HepG2 (cell line): Measurements from ENCODE around the gene PPP1R13L. TPM values are rescaled to one million over a fixed set of nuclear protein-coding genes. Genes with fewer than 3 reads are reported as not detected.

Experiments
- CBX1 ChIP-seq: IDR thresholded peaks from one replicate; pipeline ENCODE4 v1.6.1; 2016; ENCODE audit warnings: antibody characterized with exemption, low read depth
- FLYWCH1 ChIP-seq: sonication (generic); formaldehyde crosslinking; IDR thresholded peaks from 2 replicates; pipeline ENCODE4 v1.8.1; 2023; ENCODE audit warnings: mild to moderate bottlenecking, missing genetic modification reagents
- GATAD2A ChIP-seq: IDR thresholded peaks from 2 replicates; pipeline ENCODE4 v1.6.1; 2016
- JUND ChIP-seq: sonication (generic); formaldehyde crosslinking; IDR thresholded peaks from 2 replicates; pipeline ENCODE4 v1.8.0; 2022; ENCODE audit warnings: mild to moderate bottlenecking, missing genetic modification reagents
- MED13 ChIP-seq: sonication (generic); formaldehyde crosslinking; IDR thresholded peaks from 2 replicates; pipeline ENCODE4 v1.5.0; 2020; ENCODE audit warnings: missing genetic modification reagents
- NBN ChIP-seq: fragments of 450-650 bp; conservative IDR thresholded peaks from 2 replicates; pipeline ENCODE4 v1.6.1; 2017
- NFKB2 ChIP-seq: sonication (generic); formaldehyde crosslinking; IDR thresholded peaks from 2 replicates; pipeline ENCODE4 v1.4.0; 2020; ENCODE audit warnings: missing genetic modification reagents, borderline replicate concordance
- PHF20 ChIP-seq: sonication (generic); formaldehyde crosslinking; IDR thresholded peaks from 2 replicates; pipeline ENCODE4 v1.5.0; 2020; ENCODE audit warnings: mild to moderate bottlenecking, missing genetic modification reagents
- PHF5A ChIP-seq: IDR thresholded peaks from one replicate; pipeline ENCODE4 v1.6.1; 2018; ENCODE audit warnings: low read depth, missing genetic modification reagents; ENCODE audit not compliant: unreplicated experiment
- PHF8 ChIP-seq: sonication (generic); formaldehyde crosslinking; IDR thresholded peaks from 2 replicates; pipeline ENCODE4 v1.5.0; 2020; ENCODE audit warnings: missing genetic modification reagents
- PITX1 ChIP-seq: sonication (generic); formaldehyde crosslinking; IDR thresholded peaks from 2 replicates; pipeline ENCODE4 v1.5.1; 2020; ENCODE audit warnings: mild to moderate bottlenecking, missing genetic modification reagents
- RBM39 ChIP-seq: fragments of 200-400 bp; formaldehyde crosslinking; IDR thresholded peaks from one replicate; pipeline ENCODE4 v1.6.1; 2018; ENCODE audit warnings: antibody characterized with exemption, mild to moderate bottlenecking, low read depth, low read length; ENCODE audit not compliant: poor library complexity, severe bottlenecking
- SMARCC2 ChIP-seq: fragments of 450-650 bp; IDR thresholded peaks from 2 replicates; pipeline ENCODE4 v1.6.1; 2017; ENCODE audit warnings: antibody characterized with exemption, mild to moderate bottlenecking
- SYNCRIP ChIP-seq: fragments of 200-400 bp; formaldehyde crosslinking; IDR thresholded peaks from 2 replicates; pipeline ENCODE4 v1.6.1; 2018; ENCODE audit warnings: mild to moderate bottlenecking, low read depth, low read length; ENCODE audit not compliant: insufficient read depth
- TAF15 ChIP-seq: fragments of 200-400 bp; formaldehyde crosslinking; IDR thresholded peaks from one replicate; pipeline ENCODE4 v1.6.1; 2018; ENCODE audit warnings: mild to moderate bottlenecking, low read depth, low read length; ENCODE audit not compliant: poor library complexity, severe bottlenecking
- YY1 ChIP-seq: IDR thresholded peaks from 2 replicates; pipeline ENCODE4 v1.6.1; 2011; ENCODE audit warnings: low read length, low read depth, moderate library complexity, mild to moderate bottlenecking; ENCODE audit not compliant: insufficient read depth, insufficient replicate concordance
- ZNF256 ChIP-seq: sonication (generic); formaldehyde crosslinking; conservative IDR thresholded peaks from 2 replicates; pipeline ENCODE4 v1.4.0; 2020; ENCODE audit warnings: missing genetic modification reagents
- ZNF263 ChIP-seq: sonication (generic); formaldehyde crosslinking; IDR thresholded peaks from 2 replicates; pipeline ENCODE4 v1.4.0; 2020; ENCODE audit warnings: missing genetic modification reagents
- ZNF3 ChIP-seq: IDR thresholded peaks from 2 replicates; pipeline ENCODE4 v1.7.0; 2017; ENCODE audit warnings: inconsistent platforms
- ZNF567 ChIP-seq: sonication (generic); formaldehyde crosslinking; IDR thresholded peaks from 2 replicates; pipeline ENCODE4 v1.8.1; 2023; ENCODE audit warnings: mild to moderate bottlenecking, missing genetic modification reagents, borderline replicate concordance
- ZZZ3 ChIP-seq: sonication (generic); formaldehyde crosslinking; IDR thresholded peaks from 2 replicates; pipeline ENCODE4 v1.4.0; 2020; ENCODE audit warnings: missing genetic modification reagents, mild to moderate bottlenecking, borderline replicate concordance
- polyA plus RNA-seq, 8 experiments: library from polyadenylated mRNA; depleted of rRNA in 3 of 8; stranded (reverse) in 7 of 8; unstranded in 1 of 8; fragments of >200 nt; fragmentation: Illumina TruSeq in 4 of 8; extraction: Trizol in 4 of 8; gene quantifications; 2 replicates each; pipeline versions ENCODE4 v1.2.1 to v1.2.3, GENCODE V29; 2011 to 2016; ENCODE audit warnings: low read depth in 4 of 8, missing spikeins in 1 of 8, mixed read lengths in 1 of 8; ENCODE audit not compliant: insufficient read depth in 1 of 8
- total RNA-seq, 5 experiments: library from RNA; depleted of rRNA; stranded (reverse); fragments of >200 nt; fragmentation: Illumina TruSeq; extraction: Trizol; gene quantifications; 2 replicates each; pipeline ENCODE4 v1.2.3, GENCODE V29; 2016; ENCODE audit warnings: low read depth in 1 of 5
- TF ChIP-seq, protein P1 (sequence below): IDR thresholded peaks from 2 replicates; pipeline ENCODE4 v1.6.1; 2016; ENCODE audit warnings: low read depth, borderline replicate concordance
- TF ChIP-seq, protein P2 (sequence below): sonication (generic); formaldehyde crosslinking; IDR thresholded peaks from 2 replicates; pipeline ENCODE4 v1.4.0; 2020; ENCODE audit warnings: missing genetic modification reagents, mild to moderate bottlenecking, borderline replicate concordance
- TF ChIP-seq, protein P3 (sequence below): sonication (generic); formaldehyde crosslinking; IDR thresholded peaks from 2 replicates; pipeline ENCODE4 v1.5.0; 2020; ENCODE audit warnings: missing genetic modification reagents
- TF ChIP-seq, protein P4 (sequence below): sonication (generic); formaldehyde crosslinking; IDR thresholded peaks from 2 replicates; pipeline ENCODE4 v1.8.1; 2022; ENCODE audit warnings: low read depth, mild to moderate bottlenecking, missing genetic modification reagents

The PPP1R13L gene
- total and polyA plus RNA-seq, 2 of the 13 experiments (the other 11 are each of a cell fraction or from before 2014, with no cell fraction given): 1.3 to 6.6 TPM

DNA sequence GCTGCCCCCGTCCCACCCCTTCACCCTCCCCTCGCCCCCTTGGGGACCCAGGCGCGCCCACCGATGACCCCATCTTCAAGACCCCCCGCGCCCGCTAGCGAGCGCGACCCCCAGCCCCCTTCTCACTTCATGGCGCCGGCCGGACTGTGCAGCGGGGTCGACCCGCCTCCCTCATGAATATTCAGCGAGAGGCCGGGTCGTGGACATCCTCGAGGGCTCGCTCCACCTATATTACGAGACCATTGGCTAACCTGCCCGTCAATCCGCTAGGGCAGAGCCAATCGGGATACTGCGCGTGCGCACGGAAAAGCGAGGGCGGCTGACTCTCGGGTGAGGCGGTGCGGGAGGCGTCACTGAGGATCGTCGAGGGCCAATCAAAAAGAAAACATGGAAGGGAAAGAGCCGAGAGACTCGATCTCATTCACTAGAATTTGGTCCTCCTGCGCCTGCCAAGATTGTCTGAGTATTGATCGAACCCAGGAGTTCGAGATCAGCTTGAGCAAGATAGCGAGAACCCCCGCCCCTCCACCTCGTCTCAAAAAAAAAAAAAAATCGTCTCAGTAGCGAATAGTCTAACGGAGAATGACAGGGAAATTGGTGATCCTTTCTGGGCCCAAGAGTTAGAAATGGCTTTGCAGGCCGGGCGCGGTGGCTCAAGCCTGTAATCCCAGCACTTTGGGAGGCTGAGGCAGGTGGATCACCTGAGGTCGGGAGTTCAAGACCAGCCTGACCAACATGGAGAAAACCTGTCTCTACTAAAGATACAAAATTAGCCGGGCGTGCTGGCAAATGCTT is 34.3 kb downstream of the PPP1R13L start, which contains the start of gene ERCC2 (continued):
- no peak for TF ChIP-seq ZZZ3 (CRISPR knock-in tag)
- TF ChIP-seq, protein P1, sequence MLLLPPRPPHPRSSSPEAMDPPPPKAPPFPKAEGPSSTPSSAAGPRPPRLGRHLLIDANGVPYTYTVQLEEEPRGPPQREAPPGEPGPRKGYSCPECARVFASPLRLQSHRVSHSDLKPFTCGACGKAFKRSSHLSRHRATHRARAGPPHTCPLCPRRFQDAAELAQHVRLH (CRISPR knock-in tag): no peak
- TF ChIP-seq SMARCC2: no peak
- 0 out of 2 replicates have a peak, but pooled peaks have one; percentile 26 for TF ChIP-seq PITX1 (CRISPR knock-in tag)
- no peak for TF ChIP-seq ZNF256 (CRISPR knock-in tag)
- no peak for TF ChIP-seq CBX1
- no peak for TF ChIP-seq JUND
- no peak for TF ChIP-seq MED13 (CRISPR knock-in tag)
- TF ChIP-seq ZNF567 (CRISPR knock-in tag): no peak
- TF ChIP-seq PHF8 (CRISPR knock-in tag): no peak; the same call in 1 of the 2 replicates
- TF ChIP-seq, protein P2, sequence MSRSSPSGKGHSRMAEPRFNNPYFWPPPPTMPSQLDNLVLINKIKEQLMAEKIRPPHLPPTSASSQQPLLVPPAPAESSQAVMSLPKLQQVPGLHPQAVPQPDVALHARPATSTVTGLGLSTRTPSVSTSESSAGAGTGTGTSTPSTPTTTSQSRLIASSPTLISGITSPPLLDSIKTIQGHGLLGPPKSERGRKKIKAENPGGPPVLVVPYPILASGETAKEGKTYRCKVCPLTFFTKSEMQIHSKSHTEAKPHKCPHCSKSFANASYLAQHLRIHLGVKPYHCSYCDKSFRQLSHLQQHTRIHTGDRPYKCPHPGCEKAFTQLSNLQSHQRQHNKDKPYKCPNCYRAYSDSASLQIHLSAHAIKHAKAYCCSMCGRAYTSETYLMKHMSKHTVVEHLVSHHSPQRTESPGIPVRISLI: peak; percentile 64; the same call in 1 of the 2 replicates
- TF ChIP-seq, protein P3, sequence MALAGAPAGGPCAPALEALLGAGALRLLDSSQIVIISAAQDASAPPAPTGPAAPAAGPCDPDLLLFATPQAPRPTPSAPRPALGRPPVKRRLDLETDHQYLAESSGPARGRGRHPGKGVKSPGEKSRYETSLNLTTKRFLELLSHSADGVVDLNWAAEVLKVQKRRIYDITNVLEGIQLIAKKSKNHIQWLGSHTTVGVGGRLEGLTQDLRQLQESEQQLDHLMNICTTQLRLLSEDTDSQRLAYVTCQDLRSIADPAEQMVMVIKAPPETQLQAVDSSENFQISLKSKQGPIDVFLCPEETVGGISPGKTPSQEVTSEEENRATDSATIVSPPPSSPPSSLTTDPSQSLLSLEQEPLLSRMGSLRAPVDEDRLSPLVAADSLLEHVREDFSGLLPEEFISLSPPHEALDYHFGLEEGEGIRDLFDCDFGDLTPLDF: no peak
- TF ChIP-seq NFKB2 (CRISPR knock-in tag): 0 out of 2 replicates have a peak, but pooled peaks have one; percentile 8
- TF ChIP-seq NBN: no peak
- no peak for TF ChIP-seq RBM39
- TF ChIP-seq, protein P4, sequence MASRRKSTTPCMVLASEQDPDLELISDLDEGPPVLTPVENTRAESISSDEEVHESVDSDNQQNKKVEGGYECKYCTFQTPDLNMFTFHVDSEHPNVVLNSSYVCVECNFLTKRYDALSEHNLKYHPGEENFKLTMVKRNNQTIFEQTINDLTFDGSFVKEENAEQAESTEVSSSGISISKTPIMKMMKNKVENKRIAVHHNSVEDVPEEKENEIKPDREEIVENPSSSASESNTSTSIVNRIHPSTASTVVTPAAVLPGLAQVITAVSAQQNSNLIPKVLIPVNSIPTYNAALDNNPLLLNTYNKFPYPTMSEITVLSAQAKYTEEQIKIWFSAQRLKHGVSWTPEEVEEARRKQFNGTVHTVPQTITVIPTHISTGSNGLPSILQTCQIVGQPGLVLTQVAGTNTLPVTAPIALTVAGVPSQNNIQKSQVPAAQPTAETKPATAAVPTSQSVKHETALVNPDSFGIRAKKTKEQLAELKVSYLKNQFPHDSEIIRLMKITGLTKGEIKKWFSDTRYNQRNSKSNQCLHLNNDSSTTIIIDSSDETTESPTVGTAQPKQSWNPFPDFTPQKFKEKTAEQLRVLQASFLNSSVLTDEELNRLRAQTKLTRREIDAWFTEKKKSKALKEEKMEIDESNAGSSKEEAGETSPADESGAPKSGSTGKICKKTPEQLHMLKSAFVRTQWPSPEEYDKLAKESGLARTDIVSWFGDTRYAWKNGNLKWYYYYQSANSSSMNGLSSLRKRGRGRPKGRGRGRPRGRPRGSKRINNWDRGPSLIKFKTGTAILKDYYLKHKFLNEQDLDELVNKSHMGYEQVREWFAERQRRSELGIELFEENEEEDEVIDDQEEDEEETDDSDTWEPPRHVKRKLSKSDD: no peak
- no peak for TF ChIP-seq TAF15
- no peak for TF ChIP-seq PHF5A (CRISPR knock-in tag)
- TF ChIP-seq GATAD2A (CRISPR knock-in tag): 0 out of 2 replicates have a peak, but pooled peaks have one; percentile 40
- peak; percentile 54; the same call in 1 of the 2 replicates for TF ChIP-seq PHF20 (CRISPR knock-in tag)
- no peak for TF ChIP-seq SYNCRIP
- no peak for TF ChIP-seq YY1
- TF ChIP-seq FLYWCH1: no peak
- TF ChIP-seq ZNF3 (CRISPR knock-in tag): no peak
- no peak for TF ChIP-seq ZNF263 (CRISPR knock-in tag)
